Left lung (tissue), 10 donors: ENCODE results near the gene FBRSL1. TPM values are rescaled to one million over a fixed set of nuclear protein-coding genes. Genes with fewer than 3 reads are reported as not detected.

Experiments used
- ATAC-seq: fragments of 200-7000 bp; cut with Tn5 transposase; one replicate; pipeline ENCODE4 v1.9.1; 2020; ENCODE audit warnings: moderate library complexity
- DNase-seq, 4 donors: peaks; one replicate each; pipeline ENCODE4 v3.0.0-alpha.2; 2013 to 2020
- H3K27ac ChIP-seq, 2 donors: fragments of 200-600 bp; sonication (generic) in 1 of 2; one replicate each; pipeline versions ENCODE4 v1.5.0 to v1.8.0; 2020 to 2021
- H3K27me3 ChIP-seq, 2 donors: fragments of 200-600 bp; sonication (generic) in 1 of 2; one replicate each; pipeline versions ENCODE4 v1.5.0 to v1.8.0; 2020 to 2021
- H3K36me3 ChIP-seq, 2 donors: fragments of 200-600 bp; sonication (generic) in 1 of 2; one replicate each; pipeline versions ENCODE4 v1.5.0 to v1.8.0; 2020 to 2021
- H3K4me1 ChIP-seq, 2 donors: fragments of 200-600 bp; one replicate each; pipeline ENCODE4 v1.8.0; 2021
- H3K4me3 ChIP-seq, 2 donors: fragments of 200-600 bp; sonication (generic) in 1 of 2; one replicate each; pipeline versions ENCODE4 v1.5.0 to v1.8.0; 2020 to 2021; ENCODE audit warnings: mild to moderate bottlenecking in 1 of 2
- H3K9me3 ChIP-seq, 2 donors: fragments of 200-600 bp; sonication (generic) in 1 of 2; one replicate each; pipeline versions ENCODE4 v1.5.0 to v1.8.0; 2020 to 2021
- intact Hi-C, 2 donors: fragments of 100-400 bp; cut with DNase I; formaldehyde crosslinking; loops; one replicate each; pipeline versions ENCODE4 v1.11.2 to v1.14.2; 2022
- polyA plus RNA-seq, 6 donors: library from polyadenylated mRNA; unstranded; fragments of 120-200 nt; gene quantifications; one replicate each; pipeline ENCODE4 v1.2.1, GENCODE V29; 2013; ENCODE audit not compliant: insufficient read length in 6 of 6
- total RNA-seq, 2 donors: library from RNA; stranded (reverse); fragmentation: NEBNext Ultra II Directional; extraction: Animal tissue kit (Norgen Biotek cat#: 25700); gene quantifications; one replicate each; pipeline ENCODE4 v1.2.1, GENCODE V29; 2021
- TF ChIP-seq, protein P1 (sequence below), 2 donors: fragments of 200-600 bp; sonication (generic) in 1 of 2; IDR thresholded peaks; one replicate each; pipeline versions ENCODE4 v1.5.0 to v1.8.0; 2021; ENCODE audit warnings: antibody characterized with exemption in 2 of 2
- donor health status: DM: no; HTN: yes; CAD: no.
- donor health status: DM: no; HTN: no; CAD: no.

The FBRSL1 gene
- total and polyA plus RNA-seq, 8 donors = 44.7 to 113 (median 83.9) TPM

DNA sequence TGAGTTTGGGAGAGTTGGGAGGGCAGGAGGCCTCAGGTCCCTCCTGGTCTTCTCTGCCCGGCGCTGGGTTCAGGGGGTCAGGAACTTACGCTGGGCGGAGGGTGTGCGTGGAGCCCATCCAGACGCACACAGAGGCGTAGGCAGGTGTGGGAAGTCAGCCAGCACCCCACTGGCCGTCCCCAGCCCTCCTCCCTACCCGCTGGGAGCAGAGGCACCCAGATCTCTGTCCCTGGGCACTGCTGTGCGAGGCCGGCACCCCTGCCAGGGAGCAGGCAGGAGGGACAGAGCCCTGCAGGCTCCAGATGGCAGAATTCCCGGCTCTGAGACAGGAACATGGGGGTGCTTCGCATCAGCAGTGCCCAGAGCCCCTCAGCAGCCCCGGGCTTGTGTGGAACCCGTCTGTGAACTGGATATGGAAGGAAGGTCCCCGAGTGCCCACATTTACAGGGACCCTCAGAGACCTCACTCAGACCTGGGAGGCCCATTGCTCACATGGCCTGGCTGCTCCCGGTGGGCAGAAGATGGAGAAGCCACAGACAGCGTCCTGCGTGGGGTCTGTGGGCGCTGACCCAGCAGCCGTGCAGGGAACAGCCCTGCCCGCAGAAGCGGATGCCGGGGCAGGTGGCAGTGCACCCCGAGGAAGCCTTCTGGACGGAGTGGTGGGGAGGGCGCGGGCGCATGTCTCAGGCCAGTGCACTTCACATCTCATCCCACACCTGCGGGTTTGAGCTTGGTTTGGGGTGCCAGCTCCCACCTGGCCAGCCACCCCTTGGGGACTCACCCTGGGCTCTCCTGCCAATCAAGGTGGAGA is 61.1 kb downstream of the FBRSL1 start:
- intact Hi-C loops = no loop called here
- no peak for ATAC-seq
- H3K27ac ChIP-seq = no peak overlapping the region

DNA sequence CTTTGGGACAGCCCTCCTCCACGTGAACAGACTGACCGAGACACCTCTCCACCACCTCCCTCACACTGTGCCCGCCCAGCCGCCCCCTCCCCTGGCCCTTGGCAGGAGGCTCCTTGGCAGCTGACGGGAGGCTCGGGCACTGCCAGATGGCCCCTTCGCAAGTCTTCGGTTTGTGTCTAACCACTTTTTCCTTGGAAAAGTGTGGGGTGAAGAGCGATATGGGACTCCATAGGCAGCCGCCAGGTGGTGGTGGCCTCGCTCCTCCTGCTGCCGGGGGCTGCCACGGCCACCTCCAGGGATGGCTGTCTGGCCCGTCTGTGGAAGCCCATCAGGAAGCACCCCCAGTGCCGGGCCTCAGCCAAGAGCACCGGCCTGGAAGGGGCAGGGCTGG is 61.7 kb downstream of the FBRSL1 start:
- ATAC-seq (no peak), DNase-seq (no peak)
- Histone ChIP-seq H3K36me3 (peaks cover 0 to 52% of the 10 kb centered on the region in 2 donors), H3K27ac (no peak overlapping the region), H3K27me3 (no peaks in the 10 kb centered on the region), H3K4me3 (no peak overlapping the region), H3K9me3 (no peaks in the 10 kb centered on the region), H3K4me1 (no peaks in the 10 kb centered on the region)
- TF ChIP-seq, protein P1, sequence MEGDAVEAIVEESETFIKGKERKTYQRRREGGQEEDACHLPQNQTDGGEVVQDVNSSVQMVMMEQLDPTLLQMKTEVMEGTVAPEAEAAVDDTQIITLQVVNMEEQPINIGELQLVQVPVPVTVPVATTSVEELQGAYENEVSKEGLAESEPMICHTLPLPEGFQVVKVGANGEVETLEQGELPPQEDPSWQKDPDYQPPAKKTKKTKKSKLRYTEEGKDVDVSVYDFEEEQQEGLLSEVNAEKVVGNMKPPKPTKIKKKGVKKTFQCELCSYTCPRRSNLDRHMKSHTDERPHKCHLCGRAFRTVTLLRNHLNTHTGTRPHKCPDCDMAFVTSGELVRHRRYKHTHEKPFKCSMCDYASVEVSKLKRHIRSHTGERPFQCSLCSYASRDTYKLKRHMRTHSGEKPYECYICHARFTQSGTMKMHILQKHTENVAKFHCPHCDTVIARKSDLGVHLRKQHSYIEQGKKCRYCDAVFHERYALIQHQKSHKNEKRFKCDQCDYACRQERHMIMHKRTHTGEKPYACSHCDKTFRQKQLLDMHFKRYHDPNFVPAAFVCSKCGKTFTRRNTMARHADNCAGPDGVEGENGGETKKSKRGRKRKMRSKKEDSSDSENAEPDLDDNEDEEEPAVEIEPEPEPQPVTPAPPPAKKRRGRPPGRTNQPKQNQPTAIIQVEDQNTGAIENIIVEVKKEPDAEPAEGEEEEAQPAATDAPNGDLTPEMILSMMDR (IDR thresholded peaks at IDR 0.05) = no peak
- intact Hi-C loops = no loop called here

More for the DNA sequence above, 61.1 kb downstream of the FBRSL1 start:
- no peak overlapping the region for H3K4me3 ChIP-seq
- H3K9me3 ChIP-seq = no peaks in the 10 kb centered on the region
- peaks cover 0 to 52% of the 10 kb centered on the region in 2 donors for H3K36me3 ChIP-seq
- DNase-seq = no peak
- TF ChIP-seq, protein P1 (IDR thresholded peaks at IDR 0.05) = no peak
- no peaks in the 10 kb centered on the region for H3K27me3 ChIP-seq
- H3K4me1 ChIP-seq = no peaks in the 10 kb centered on the region

DNA sequence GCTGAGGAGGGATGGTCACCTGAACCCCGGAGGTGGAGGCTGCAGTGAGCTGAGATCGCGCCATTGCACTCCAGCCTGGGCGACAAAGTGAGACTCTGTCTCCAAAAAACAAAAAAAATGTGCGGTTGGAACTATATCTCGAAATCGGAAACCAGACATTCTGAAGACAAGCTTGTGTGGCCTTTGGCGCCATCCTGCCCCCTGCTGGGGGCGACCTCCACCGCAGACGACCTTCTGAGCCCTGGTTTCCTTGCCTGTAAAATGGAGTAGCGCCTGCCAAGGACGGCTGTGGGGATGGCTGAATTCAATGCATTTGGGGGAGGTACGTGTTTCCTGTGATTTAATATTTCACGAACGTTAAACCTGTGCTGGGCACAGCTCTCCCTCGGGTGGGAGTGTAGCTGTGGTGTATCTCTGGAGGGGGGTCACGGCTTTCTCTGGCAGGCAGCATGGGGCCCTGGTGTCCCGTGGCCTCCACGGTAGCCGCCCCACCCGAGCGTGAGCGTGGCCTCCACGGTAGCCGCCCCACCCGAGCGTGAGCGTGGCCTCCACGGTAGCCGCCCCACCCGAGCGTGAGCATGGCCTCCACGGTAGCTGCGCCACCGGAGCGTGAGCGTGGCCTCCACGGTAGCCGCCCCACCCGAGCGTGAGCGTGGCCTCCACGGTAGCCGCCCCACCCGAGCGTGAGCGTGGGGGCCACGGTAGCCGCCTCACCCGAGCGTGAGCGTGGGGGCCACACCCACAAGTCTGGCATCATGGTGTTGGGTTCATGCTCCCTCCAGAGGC is 65.1 kb downstream of the FBRSL1 start:
- no peak for DNase-seq
- peaks cover 0 to 32% of the 10 kb centered on the region in 2 donors for H3K36me3 ChIP-seq
- no peaks in the 10 kb centered on the region for H3K9me3 ChIP-seq
- no peak overlapping the region for H3K27ac ChIP-seq
- no peak for ATAC-seq
- peaks cover 0 to 14% of the 10 kb centered on the region in 2 donors for H3K4me1 ChIP-seq
- TF ChIP-seq, protein P1 (IDR thresholded peaks at IDR 0.05) = peak in 1 of 2 donors; percentile 21
- no peak overlapping the region for H3K4me3 ChIP-seq
- intact Hi-C loops = no loop called here
- H3K27me3 ChIP-seq = peaks cover 0 to 19% of the 10 kb centered on the region in 2 donors

DNA sequence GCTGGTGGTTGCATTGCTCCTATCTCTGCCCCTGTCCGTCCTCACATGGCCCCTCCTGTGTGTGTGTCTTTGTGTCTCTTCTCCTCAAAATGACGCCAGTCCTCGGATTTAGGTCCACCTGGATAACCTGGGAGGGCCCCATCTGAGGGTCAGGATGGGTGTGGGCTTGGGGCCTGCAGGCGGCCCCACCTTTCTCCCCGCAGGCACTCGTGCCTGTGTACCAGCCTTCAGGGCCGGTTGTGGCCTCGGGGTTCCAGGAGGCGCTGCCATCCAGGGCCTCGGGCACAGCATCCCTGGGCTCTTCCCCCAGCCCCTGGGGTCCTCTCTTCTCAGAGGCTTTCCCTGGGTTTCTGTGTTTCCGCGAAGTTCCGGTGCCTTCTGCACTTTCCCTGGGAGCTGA is 65.7 kb downstream of the FBRSL1 start:
- TF ChIP-seq, protein P1 (IDR thresholded peaks at IDR 0.05) = no peak
- H3K4me1 ChIP-seq = peaks cover 4 to 20% of the 10 kb centered on the region in 2 donors
- ATAC-seq (no peak), DNase-seq (no peak)
- no peak overlapping the region for H3K27ac ChIP-seq
- H3K4me3 ChIP-seq = no peak overlapping the region
- peaks cover 0 to 26% of the 10 kb centered on the region in 2 donors for H3K27me3 ChIP-seq
- H3K9me3 ChIP-seq = no peaks in the 10 kb centered on the region
- intact Hi-C loops = no loop called here
- peaks cover 0 to 32% of the 10 kb centered on the region in 2 donors for H3K36me3 ChIP-seq

DNA sequence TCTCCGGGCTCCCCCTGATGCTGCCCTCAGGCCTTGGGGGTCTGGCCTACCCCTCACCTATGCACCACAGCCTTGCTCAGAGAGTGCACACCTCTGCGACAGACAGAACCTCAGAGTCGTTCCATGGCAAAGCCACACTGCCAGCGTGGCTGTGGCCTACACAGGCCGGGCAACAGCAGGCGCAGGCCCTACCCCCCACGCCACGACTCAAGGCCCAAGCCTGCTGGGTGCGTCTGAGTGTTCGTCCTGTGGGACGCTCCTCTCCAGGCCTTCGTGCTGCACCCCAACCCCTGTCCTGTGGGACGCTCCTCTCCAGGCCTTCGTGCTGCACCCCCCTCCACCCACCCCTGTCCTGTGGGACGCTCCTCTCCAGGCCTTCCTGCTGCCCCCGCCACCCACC is 66.3 kb downstream of the FBRSL1 start:
- DNase-seq (no peak), ATAC-seq (no peak)
- H3K4me3 ChIP-seq = no peak overlapping the region
- peaks cover 0 to 29% of the 10 kb centered on the region in 2 donors for H3K36me3 ChIP-seq
- H3K27me3 ChIP-seq = peaks cover 0 to 31% of the 10 kb centered on the region in 2 donors
- TF ChIP-seq, protein P1 (IDR thresholded peaks at IDR 0.05) = no peak
- H3K27ac ChIP-seq = no peak overlapping the region
- intact Hi-C loops = no loop called here
- H3K9me3 ChIP-seq = no peaks in the 10 kb centered on the region
- H3K4me1 ChIP-seq = peaks cover 8 to 26% of the 10 kb centered on the region in 2 donors
